Central memory CD4-positive, alpha-beta T cell (primary cell): ENCODE measurements around the gene MCU.
"Not testable (repeated sequence)": the region's sequence is repeated elsewhere in the genome, so short reads cannot be mapped to it uniquely, and the experiment has no call there.

ENCODE experiments used
- DNase-seq: peaks from one replicate; pipeline ENCODE4 v3.0.0; 2022

Gene MCU

DNA sequence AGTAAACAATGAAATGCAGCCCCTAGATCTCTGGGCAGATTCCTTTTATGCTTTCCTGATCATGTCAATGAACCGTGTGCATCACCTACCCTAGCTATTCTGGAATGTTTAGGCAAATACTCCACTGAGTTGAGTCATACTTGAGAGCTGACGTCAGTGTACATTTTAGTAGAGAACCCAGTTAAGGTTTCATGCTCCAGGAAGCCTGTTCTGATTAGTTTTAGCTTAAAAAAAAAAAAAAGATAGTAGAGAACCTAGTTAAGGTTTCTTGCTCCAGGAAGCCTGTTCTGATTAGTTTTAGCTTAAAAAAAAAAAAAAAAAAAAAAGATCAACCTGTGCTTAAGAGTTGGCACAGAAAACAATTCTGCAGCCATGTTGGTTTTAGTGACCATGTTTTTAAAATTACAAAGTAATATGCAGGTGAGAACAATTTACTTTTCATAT, 3.7 kb upstream of the MCU start:
- DNase-seq: no peak

DNA sequence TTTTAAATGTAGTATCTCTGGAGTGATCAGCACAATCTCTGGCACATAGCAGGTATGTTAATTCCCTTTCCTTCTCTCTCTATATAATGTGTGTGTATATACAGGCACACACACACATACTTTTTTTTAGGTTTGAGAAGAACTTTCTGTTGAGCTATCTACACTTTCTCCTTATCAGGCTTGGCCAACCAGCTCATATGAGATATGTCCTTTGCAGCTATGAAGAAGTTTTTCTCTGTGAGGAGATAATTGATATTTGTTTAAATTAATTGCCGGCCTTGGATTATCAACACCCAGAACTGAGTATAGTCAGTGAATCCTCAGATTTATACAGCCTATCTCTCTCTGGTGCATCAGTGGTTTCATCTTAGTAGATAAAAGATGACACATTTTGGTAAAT, 2.3 kb upstream of the MCU start:
- DNase-seq: no peak

DNA sequence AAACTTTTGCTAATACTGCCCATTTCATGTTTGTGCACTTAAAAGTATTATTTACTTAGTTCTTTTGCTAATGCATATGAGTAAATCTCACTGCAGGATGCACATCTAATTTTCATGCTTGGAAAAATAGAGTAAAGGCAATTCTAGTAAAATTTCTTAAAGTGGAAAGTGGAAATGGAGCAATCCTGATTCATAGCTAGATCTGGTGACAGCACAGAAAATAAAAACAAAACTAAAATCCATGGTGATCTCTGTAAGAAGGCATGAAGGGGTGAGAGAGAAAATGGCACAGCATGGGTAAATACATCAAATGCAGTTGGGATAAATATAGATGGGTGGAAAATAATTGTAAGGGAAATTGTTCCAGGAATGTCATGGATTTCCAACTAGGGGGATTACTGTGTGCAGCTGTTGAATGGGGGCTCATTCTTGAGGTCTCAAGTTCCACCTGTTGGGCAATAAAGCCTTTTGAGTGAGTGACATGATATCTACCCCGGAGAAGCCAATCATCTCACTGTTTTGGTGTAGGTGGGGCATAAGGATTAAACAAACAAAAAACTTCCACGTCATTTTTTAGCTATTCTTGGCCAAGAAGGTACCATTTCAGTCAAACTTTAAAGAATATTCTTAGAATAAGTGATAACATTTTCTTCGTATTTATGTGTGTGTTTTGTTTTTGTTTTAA, 1.7 kb upstream of the MCU start:
- DNase-seq: no peak

DNA sequence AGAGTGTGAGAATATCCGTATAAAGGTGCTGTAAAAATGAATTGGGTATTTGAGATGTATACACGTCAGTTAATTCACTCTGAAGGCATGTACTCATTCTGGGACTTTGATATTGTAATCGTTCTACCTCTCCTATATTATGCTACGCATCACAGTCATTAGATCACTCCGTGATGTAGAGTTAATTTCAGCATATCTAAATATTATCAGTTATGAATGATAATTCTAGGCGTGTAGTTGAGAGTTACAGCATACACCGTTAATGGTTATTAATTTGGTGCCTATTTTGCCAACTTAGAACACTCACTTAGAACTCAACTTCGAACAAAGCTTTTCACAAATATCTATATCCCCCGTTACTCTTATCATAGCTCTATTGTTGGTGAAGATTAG, 477 bp upstream of the MCU start:
- DNase-seq: no peak

DNA sequence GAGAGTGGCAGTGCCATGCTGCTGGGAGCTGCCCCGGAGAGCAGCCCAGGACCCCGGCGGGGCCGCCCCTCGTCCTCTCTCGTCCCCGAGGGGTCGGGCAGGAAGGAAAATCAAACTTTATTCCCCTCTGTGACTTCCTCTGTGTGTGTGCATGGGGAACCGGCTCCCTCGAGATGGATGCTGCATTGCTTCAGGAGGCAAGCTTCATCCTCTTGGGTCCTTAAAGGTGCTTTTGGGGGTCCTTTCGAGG, 726 bp downstream of the MCU start:
- DNase-seq: no peak

DNA sequence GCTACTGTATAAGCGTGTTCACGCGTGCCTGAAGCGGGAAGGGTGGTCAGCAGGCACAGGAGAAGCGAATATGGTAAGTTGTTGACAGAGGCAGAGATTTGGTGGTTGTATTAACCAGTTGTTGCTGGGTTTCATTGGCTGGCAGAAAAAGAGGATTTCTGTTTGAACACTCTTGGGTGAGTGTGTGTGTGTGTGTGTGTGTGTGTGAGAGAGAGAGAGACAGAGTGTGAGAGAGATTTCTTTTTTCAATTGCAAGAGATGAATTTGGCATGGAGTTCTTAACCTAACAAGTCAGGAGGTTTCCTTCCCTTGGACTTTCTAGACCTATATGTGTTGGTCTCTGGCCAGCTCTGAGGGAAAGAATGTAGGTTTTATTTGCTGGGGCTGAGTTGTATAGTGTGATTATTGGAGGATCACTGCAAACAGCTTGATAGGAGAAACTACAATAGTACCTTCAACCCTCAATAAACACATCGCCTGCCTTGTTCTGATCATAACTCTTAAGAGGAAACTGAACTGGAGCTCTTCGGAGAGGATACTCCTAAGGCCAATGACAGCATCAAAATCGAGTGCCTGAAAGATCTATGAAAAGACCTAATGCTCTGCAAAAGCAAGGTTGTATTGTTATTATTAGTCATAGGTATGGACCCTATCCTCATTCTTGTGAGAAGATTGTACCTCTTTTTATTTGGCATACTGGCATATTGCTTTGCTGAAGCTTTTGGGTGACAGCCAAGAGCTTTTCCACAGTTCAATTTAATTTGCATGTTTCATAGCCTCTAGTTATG, 1.2 kb downstream of the MCU start:
- peak; percentile 21 for DNase-seq

DNA sequence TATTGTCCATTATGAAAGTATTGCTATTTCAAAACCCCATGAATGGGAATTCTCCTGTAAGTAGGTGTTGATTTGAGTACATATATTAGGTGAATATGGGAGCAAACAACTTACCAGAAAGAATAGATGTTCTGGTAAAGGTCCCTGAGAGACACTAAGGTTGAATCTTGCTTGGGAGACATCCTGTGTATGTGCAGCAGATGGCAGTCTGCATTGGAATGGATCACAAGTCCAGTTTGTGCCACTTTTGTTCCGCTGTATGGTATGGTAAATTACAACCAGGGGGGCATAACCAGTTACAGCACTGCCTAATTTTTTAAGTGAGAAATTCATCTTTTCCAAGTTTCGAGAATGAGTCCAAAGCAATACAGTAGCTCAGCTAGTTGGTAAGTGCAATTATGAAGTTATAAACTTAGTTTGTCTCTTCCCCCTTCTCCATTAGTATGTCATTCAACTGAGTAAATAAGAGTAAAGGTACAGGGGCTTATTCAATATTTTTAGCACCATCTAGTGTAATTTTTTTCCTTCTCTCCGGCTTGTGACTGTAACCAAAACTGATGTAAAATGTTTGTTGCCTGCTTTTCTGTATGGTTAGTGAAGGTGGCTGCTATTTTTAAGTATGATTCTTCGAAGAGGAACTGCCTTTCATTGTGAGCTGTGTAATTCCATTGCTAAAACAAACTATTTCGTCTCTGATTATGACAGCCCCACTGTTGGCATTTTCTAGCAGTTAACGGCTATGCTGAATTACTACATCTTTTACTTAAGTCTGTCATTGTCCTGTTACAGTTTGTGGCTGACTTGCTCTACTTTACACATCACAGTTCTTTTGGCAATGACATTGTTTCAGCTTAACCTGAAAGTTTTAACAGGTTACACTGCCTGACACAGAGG, 2.8 kb downstream of the MCU start:
- no peak for DNase-seq

DNA sequence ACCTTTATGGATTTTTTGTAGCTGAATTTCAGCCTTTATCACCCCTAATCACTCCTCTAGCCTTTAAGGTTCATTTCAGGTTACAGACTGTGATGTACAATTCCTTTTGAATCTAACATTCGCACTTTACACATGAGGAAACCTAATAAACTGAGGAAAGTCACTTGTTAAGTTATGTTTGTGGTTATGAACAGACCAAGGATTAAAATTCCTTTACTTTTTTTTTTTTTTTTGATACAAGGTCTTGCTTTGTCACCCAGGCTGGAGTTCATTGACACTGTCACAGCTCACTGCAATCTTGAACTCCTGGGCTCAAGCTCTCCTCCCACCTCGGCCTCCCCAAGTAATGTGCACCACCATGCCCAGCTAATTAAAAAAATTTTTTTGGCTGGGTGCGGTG, 3.6 kb downstream of the MCU start:
- DNase-seq: no peak

DNA sequence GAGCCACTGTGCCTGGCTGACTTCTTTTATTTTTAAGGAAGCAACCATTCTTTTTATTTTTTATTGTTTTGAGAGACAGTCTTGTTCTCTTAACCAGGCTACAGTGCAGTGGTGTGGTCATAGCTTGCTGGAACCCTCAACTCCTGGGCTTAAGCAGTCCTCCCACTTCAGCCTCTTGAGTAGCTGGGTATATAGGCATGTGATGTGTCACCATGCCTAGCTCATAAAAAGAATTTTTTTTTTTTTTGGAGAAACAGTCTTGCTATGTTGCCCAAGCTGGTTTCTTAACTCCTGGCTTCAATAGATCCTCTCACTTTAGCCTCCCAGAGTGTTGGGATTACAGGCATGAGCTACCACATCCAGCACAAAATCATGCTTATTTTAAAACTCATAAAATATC, 5.8 kb downstream of the MCU start:
- no peak for DNase-seq

DNA sequence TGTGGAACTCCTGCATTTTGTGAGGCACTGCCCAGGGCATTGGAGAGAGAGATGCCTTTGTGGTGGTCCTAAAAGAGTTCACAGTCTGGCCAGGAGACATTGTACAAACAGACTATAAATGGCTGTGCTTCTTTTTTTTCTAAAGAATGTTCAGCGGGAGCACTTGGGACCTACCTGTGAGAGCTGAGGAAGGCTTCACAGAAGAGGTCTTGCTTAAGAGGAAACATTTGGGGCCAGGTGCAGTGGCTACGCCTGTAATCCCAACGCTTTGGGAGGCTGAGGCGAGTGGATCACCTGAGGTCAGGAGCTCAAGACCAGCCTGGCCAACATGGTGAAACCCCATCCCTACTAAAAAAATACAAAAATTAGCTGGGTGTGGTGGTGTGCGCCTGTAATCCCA, 10.5 kb downstream of the MCU start:
- DNase-seq: not testable (repeated sequence)

DNA sequence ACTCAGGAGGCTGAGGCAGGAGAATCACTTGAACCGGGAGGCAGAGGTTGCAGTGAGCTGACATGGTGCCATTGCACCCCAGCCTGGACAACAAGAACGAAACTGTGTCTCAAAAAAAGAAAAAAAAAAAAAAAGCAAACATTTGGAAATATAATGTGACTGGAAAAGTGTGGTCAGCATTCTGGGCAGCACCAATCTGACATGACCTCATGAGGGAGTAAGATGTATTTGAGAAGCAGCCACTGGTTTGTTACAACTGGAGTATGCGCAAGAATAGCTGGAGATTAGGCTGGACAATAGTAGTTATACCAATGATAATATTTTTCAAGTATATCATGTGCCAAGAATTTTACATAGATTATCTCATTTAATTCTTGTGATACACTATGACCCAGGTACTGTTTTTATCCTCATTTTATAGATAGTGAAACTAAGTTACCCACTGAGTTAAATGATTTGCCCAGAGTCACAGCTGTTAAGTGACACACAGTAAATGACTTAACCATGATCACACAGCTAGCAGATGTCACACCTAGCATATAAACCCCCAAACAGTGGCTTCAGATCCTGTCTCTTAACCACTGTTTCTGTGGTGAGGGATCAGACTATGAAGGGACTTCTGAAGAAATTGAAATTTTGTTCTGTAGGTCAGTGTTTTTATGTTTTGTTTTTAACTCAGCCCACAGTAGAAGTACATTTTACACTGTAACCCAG, 11.1 kb downstream of the MCU start:
- no peak for DNase-seq

DNA sequence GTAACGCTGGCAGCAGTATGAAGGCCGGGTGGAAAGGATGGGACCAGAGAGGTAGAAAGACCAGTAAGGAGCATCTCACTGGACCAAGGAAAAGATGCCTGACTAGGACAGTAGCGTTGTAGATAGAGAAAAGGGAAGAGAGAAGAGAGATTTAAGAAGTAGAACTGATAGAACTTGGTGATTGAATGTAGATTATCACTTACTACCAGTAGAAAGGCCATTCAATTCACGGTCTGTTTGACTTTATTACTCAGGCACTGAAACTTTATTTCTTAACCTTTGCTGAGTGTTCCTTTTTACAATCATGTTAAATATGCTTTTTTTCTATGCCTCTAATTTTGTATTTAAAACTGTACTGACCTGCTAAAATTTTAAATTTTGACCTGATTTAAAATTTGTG, 12.2 kb downstream of the MCU start:
- no peak for DNase-seq

DNA sequence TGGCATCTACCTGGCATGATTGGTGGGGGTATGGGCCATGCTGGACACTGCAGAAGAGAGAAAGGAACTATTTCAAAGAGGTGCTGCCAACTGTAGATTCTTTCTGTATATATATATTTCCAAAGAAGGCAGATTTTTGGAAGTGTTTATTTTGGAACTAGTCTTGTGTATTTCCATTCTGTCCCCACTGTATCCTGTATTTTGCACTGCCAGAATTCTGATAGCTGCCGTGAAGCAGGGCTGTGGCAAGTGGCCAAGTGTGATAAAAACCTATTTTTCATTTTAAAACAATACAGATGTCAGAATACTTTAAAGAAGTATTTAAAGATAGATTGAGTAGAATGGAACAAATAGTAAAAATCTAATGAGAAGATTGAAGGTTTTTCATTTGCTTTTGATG, 17.1 kb downstream of the MCU start:
- DNase-seq: no peak

DNA sequence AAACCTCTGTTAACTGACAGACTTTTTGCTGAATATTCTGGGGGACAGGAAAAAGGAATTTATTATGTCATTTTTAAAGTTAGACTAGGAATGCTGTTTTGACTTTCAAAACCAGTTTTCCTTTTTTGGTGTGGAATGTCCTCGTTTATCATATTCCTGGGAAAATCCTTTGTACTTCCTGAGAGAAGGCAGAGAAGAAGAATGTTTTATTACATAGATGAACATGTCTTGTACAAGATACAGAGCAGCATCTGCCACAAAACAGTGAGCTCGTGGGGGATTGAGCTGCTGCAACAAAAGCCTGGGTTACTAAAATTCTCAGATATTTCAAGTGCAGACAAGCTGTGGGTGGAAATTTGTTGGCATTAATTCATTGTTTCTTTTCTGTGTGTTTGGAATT, 20.2 kb downstream of the MCU start:
- no peak for DNase-seq

DNA sequence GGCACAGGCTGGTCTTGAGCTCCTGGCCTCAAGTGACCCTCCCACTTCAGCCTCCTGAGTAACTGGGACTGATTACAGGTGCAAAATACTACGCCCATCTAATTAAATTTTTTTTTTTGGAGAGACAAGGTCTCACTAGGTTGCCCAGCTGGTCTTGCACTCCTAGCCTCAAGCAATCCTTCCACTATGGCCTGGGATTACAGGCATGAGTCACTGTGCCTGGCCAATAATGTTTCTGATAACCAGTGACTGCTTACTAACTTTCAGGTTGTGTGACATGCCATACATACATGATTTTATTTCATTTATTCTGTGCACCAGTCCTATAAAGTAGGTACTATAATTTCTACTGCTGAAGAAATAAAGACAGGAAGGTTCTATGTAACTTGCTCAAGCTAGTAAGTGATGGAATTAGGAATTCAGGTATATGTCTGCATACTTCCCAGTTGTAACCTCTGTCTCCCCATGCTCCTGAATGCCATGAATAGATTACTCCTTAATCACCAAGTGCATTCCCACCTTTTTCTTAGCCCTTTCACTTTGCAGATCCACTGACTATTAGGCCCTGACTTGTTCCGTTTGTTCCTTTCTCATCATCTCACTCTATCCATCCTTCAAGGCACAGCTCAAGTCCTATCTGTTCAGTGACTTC, 28.1 kb downstream of the MCU start:
- DNase-seq: no peak

DNA sequence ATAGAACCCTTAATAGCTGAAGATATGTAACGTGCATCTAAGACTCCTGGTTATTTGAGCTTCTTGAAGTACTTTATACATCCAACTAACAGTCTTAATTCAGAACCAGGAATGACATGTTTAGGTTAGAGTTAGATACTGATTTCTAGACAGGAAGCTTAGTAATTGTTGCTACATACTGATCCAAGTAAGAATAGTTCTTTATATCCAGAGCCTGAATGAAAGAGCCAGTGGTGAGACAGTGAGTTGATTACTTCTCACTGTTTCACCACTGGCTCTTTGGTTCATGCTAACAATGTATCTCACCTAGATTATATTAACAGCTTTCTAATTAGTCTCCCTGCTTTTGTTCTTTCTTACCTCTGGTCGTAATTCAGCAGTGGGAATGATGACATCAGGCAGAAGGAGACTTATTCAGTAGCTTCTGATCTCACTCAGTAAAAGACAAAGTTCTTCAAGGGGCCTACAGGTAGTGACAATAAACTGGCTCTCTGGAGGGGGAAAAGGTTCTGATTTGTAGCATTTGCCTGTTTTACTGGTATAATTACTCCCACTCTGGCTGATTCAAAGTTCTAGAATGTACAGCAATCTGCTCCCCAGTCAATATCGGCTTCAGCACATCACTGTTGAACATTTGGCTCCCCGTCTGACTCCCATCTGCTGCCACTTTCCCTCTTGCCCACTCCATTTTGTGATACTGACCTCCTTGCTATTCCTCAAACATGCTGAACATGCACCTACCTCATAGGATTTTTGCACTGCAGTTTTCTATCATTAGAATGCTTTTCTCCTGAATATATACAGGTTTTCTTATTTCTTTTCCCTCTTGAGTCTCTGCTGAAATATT, 29.1 kb downstream of the MCU start:
- DNase-seq: no peak

DNA sequence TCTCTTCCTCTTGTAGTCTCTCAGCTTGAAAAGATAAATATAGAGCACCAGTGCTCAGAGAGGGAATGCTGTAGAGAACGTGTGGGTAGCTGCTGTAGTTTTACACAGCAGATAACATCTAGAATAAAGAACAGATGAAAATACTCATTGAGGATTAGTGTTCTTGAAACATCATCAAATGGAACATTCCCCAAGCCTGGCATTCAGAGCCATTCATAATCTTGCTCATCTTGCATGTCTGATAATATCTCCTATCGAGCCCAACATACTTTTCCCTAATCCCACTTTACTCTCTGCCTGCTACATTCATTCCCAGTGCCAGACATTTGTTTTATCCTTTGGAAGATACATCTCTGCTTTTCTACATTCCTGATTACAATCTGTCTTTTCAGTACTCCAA, 35.2 kb downstream of the MCU start:
- no peak for DNase-seq

DNA sequence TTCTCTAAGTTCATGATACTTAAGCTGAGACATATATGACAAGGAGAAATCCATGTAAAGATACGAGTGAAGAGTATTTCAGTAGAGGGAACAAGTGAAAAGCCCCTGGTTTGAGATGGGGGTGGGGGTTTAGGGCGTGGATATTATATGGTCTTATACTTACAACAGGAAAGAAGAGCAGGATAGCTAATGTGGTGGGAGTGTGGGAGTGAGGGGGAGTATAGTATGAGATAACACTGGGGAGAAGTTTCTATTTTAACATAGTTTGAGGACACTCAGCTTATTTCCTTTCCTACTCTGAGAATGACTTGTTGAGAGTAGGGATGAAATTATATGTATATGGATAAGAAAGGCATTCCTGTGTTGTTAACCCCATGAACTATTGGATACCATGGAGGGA, 36.5 kb downstream of the MCU start:
- DNase-seq: no peak

DNA sequence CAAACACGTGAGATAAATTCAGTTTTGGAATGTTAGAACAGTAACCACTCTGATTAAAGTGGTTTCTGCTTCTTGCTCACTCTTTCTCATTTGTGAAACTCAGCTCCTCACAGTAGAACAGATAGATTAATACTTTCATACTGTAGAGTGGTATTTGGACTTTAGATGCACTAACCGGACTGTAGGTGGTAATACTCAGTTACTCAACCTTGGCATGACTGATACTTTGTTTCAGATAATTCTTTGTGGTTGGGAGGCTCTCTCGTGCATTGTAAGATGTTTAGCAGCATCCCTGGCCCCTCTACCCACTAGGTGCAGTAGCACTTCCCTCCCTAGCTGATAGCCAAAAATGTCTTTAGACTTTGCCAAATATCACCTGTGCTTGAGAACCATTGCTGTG, 37.6 kb downstream of the MCU start:
- DNase-seq: no peak

DNA sequence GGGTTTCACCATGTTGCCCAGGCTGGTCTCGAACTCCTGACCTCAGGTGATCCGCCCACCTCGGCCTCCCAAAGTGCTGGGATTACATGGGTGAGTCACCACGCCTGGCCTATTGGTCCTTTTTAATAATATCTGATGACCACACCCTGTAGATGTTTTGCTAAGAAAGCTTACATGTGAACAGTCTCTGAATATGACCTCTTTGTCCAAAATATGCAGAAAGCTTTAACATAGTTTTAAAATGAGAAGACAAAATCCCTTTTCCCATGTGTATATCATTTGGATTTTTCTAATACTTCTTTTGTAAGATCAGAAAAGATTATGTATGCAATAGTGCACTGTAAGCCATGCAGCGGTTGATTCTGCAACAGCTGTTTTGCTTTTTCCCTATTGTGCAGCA, 38.5 kb downstream of the MCU start:
- DNase-seq: no peak

DNA sequence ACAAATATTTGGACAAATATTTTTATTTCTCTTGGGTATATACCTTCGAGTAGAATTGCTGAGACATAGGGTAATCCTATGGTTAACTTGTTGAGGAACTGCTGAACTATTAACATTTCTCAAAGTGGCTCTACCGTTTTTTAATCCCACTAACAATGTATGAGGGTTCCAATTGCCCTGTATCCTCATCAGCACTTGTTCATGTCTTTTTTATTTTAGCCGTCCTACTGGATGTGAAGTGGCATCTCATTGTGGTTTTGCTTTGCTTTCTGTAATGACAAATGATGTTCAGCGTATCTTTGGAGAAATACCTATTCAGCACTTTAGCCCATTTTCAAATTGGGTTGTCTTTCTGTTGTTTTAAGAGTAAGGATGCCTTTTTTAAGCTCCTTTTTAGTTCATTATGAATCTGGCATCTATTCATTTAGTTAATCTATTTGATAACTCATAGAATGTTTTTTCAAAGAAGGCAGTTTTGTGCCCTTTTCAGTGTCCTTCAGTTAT, 40.0 kb downstream of the MCU start:
- DNase-seq: no peak

DNA sequence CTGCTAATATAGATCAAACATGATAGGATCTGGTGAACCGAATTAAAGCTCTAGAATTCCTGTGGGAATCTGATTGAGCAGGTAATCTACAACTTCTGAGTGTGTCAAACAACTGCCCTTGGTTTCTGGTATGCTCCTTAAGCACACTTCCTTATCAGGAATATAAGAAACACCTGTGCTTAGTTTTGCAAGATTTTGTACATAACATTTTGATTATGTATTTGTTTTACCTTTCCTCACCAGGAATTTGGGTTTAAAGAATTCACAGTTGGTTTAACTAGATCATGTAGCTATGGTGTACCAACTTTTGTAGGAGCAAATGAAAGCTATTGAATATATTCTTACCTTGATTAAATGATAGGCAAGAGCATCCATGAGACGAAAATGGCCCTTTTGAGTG, 40.6 kb downstream of the MCU start:
- no peak for DNase-seq
